AG09309 (cell line): ENCODE data around the gene ANKRD28.

Experiments
- DNase-seq: peaks from one replicate; pipeline ENCODE4 v3.0.0-alpha.2; 2010; ENCODE audit warnings: low read depth
- H3K4me3 ChIP-seq: 2 replicates; pipeline ENCODE4 v1.5.1; 2011; ENCODE audit warnings: mild to moderate bottlenecking, low read depth, low read length, moderate library complexity; ENCODE audit not compliant: control insufficient read depth
- TF ChIP-seq, protein P1 (sequence below): IDR thresholded peaks from 2 replicates; pipeline ENCODE4 v1.5.1; 2011; ENCODE audit warnings: mild to moderate bottlenecking, low read depth, low read length, inconsistent platforms; ENCODE audit not compliant: insufficient read depth, control insufficient read depth; ENCODE audit errors: missing control alignments

The ANKRD28 gene

DNA sequence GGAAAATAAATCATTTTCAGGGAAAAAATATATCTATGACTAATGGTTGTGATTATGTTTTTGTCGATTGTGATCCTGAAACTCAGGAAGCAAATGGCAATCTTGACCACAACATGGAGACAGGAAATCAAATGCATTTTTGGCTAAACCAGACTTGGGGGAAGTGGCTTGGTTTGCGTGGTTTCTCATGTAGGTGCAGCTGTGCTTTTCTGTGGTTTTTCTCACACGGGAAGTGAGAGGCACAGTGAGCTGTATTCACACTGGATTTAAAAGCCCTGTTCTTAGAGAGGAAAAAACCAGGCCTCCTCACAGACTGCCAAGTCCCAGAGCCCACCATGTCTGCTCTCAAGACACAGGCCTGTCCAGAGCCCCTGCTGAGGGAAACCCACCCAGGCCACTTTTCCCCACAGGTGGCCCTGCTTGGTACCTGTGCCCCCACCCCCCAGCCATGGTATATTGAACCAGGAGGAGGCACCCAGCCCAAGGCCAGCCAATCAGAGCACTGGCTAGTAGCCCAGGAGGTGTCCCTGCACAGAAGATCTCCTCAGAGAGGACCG lies 150.1 kb downstream of the ANKRD28 start:
- TF ChIP-seq, protein P1, sequence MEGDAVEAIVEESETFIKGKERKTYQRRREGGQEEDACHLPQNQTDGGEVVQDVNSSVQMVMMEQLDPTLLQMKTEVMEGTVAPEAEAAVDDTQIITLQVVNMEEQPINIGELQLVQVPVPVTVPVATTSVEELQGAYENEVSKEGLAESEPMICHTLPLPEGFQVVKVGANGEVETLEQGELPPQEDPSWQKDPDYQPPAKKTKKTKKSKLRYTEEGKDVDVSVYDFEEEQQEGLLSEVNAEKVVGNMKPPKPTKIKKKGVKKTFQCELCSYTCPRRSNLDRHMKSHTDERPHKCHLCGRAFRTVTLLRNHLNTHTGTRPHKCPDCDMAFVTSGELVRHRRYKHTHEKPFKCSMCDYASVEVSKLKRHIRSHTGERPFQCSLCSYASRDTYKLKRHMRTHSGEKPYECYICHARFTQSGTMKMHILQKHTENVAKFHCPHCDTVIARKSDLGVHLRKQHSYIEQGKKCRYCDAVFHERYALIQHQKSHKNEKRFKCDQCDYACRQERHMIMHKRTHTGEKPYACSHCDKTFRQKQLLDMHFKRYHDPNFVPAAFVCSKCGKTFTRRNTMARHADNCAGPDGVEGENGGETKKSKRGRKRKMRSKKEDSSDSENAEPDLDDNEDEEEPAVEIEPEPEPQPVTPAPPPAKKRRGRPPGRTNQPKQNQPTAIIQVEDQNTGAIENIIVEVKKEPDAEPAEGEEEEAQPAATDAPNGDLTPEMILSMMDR = no peak
- H3K4me3 ChIP-seq = peak overlapping the region; percentile 22
- DNase-seq = peak; percentile 95

DNA sequence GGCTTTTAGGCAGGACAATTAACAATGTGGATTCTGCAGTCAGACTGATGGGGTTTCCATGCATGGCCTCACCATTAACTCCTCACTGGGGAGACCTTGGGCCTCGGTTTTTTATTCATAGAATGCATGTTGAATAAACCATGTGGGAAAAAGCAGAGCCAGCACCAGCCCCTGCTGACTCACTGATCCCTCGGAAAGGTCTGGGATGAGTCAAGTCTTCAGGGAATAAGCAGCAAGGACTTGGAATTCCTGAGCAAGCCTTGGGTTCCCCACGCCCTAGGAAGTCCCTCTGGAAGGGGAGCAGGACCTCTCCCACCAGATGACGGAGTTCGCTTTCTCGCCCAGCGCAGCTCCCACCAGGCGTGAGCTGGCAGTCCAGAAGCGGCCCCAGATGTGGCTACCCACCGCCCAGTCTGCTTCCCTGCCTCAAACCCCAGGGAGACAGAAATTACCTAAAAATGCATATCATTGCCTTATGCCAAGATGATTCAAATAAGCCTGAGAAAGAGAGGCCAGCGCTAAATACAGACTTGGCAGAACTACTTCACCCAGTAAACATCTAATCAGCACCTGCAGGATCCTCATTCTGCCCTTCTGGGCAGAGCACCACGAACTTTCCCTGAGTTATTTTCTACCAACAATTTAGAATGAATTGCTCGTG lies 150.8 kb downstream of the ANKRD28 start:
- DNase-seq = peak; percentile 98
- TF ChIP-seq, protein P1 = no peak
- H3K4me3 ChIP-seq = peak overlapping the region; percentile 7

DNA sequence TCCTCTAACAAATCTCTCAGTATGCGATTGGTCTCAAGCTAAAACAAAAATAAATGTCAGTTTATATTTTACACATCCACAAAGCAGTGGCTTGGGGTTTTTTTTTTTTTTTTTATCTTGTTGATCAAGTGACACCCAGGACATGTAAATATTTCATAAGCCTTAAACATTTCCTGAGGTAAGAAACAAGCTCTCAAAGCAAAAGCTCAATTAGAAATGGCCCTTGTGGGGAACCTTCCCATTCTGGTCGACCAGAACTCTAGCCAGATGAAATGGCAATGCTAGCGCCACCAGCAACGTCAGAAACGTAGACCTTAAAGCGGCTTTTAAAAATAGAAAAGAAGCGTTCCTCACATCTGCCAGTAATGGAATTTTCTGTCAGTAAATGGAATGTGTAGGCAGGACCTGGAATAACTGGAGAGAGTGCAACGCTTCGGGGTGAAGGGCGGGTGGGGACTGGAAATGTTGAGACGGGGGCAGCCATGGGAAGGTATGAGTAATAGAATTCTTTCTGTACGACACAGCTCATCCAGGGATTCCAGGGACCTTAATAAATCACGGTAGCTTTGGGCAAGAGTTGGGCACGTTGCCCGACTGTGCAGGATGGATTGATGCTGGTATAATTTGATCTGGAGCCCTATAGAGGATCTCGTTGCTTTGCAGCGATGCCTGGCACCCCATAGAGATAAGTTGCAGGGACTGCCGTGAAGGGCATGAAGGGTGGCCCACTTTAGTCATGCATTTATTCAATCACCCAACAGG lies 151.9 kb downstream of the ANKRD28 start:
- H3K4me3 ChIP-seq = no peak overlapping the region
- TF ChIP-seq, protein P1 = no peak
- DNase-seq = peak; percentile 88

DNA sequence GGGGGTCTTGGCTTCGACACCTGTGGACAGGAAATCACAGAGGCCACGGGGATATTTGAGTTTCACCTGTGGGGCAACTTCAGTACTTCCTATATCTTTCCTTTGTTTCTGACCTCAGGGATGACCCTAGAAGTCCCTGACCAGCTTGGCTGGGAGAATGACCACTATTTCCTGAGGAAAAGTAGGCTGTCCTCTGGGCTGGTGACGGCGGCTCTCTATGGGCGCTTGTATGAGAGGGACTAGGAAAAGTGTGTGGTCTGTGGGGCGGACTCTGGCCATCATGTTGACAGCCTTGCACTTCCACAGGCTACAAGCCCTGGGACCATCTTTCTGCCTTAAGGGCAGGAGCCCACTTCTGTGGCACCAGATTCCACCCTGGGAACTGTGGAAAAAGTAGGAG lies 152.5 kb downstream of the ANKRD28 start:
- TF ChIP-seq, protein P1 = no peak
- no peak for DNase-seq
- no peak overlapping the region for H3K4me3 ChIP-seq

DNA sequence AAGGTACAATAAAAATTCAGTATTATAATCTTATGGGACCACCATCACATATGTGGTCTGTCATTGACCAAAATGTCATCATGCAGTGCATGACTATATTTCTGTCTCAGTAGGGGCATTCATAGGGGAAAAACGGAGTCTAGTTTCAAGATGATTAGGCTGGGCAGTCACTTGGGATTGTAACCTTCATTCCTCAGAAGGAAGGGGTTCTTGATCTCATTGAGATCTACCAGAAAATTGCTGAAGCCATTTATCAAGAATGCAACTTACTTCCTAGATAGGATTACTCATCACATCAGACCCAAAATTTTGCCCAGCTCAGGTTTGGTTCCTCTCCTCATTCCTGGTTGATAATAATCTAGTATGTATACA lies 158.9 kb downstream of the ANKRD28 start:
- DNase-seq = no peak
- TF ChIP-seq, protein P1 = no peak
- H3K4me3 ChIP-seq = no peak overlapping the region

DNA sequence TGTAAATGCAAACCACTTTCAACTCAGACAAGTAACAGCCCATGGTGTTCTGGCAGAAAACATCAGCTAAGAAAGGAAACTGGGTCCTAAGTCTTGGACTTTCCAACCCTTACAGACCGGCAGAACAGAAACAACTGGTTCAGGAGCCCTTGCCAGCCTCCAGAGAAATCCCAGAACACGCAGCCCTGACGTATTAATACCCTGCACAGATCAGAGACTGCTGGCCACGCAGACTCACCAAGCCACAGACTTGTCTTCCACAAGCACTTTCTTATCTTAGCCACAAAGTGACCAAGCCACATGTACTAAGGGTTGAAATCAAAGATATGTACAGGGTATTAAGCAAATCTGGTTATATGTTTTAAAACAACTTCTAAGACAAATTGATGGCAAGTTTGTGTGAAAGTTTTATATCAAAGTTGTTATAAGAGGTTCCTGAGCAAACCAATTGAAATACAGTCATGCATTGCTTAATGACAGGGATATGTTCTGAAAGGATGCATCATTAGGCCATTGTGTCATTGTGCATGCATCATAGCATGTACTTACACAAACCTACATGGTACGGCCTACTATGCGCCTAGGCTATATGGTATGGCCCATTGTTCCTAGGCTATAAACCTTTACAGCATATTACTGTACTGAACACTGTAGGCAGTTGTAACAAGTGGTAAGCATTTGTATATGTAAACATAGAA lies 159.4 kb downstream of the ANKRD28 start:
- no peak for DNase-seq
- TF ChIP-seq, protein P1 = no peak
- no peak overlapping the region for H3K4me3 ChIP-seq
